WTC11 (cell line): ENCODE results near the gene ACYP2. TPM values are rescaled to one million over a fixed set of nuclear protein-coding genes. Genes with fewer than 3 reads are reported as not detected.
A peak's percentile ranks its signal among the peaks of the same experiment; 100 is the strongest.
"Not testable (repeated sequence)": the region's sequence is repeated elsewhere in the genome, so short reads cannot be mapped to it uniquely, and the experiment has no call there.

Experiments used
- ATAC-seq: fragments of 200-7000 bp; cut with Tn5 transposase; 2 replicates; pipeline ENCODE4 v1.10.0; 2021; ENCODE audit warnings: mild to moderate bottlenecking, moderate library complexity
- CTCF ChIA-PET: fragments of 300-600 bp; sonication (Branson Sonifier 250); formaldehyde crosslinking; loops from one replicate; lab custom pipeline; 2021; ENCODE audit warnings: antibody characterized with exemption; lab: Charles Lee
- POLR2A ChIA-PET: fragments of 350-600 bp; sonication (Branson Sonifier 250); formaldehyde crosslinking; loops from one replicate; lab custom pipeline; 2021; ENCODE audit warnings: antibody characterized with exemption; lab: Charles Lee
- DNase-seq: peaks from one replicate; pipeline ENCODE4 v3.0.0; 2021; ENCODE audit warnings: low spot score
- H3K27ac Mint-ChIP-seq: 2 replicates; pipeline ENCODE4 v1.8.0; 2021; ENCODE audit warnings: mixed read lengths
- H3K27me3 Mint-ChIP-seq: 2 replicates; pipeline ENCODE4 v1.8.0; 2021; ENCODE audit warnings: low read depth, mild to moderate bottlenecking, moderate library complexity, mixed read lengths
- H3K36me3 Mint-ChIP-seq: 2 replicates; pipeline ENCODE4 v1.8.0; 2021; ENCODE audit warnings: mixed read lengths
- H3K4me1 Mint-ChIP-seq: 2 replicates; pipeline ENCODE4 v1.8.0; 2022; ENCODE audit warnings: mixed read lengths
- H3K4me3 Mint-ChIP-seq: 2 replicates; pipeline ENCODE4 v1.8.0; 2021; ENCODE audit warnings: mild to moderate bottlenecking, moderate library complexity, mixed read lengths
- H3K9me3 Mint-ChIP-seq: 2 replicates; pipeline ENCODE4 v1.8.0; 2021; ENCODE audit warnings: mixed read lengths
- AR ChIP-seq: fragments of 250-450 bp; sonication (Bioruptor Pico); IDR thresholded peaks from 2 replicates; pipeline ENCODE4 v1.9.0; 2021; ENCODE audit warnings: mild to moderate bottlenecking
- ATF6 ChIP-seq: sonication (generic); formaldehyde crosslinking; IDR thresholded peaks from 2 replicates; pipeline ENCODE4 v1.8.1; 2023; ENCODE audit warnings: mild to moderate bottlenecking, missing genetic modification reagents
- NR1H2 ChIP-seq: sonication (generic); formaldehyde crosslinking; IDR thresholded peaks from 2 replicates; pipeline ENCODE4 v1.9.0; 2021; ENCODE audit warnings: mild to moderate bottlenecking, moderate library complexity, missing genetic modification reagents
- RORB ChIP-seq: fragments of 250-450 bp; sonication (Bioruptor Pico); IDR thresholded peaks from 2 replicates; pipeline ENCODE4 v1.9.0; 2021; ENCODE audit warnings: mild to moderate bottlenecking
- TCF7 ChIP-seq: sonication (generic); formaldehyde crosslinking; IDR thresholded peaks from 2 replicates; pipeline ENCODE4 v1.8.0; 2022; ENCODE audit warnings: mild to moderate bottlenecking, low read depth, missing genetic modification reagents, moderate library complexity
- USF1 ChIP-seq: sonication (generic); formaldehyde crosslinking; IDR thresholded peaks from 2 replicates; pipeline ENCODE4 v1.8.0; 2022; ENCODE audit warnings: mild to moderate bottlenecking, missing genetic modification reagents
- ZNF423 ChIP-seq: fragments of 250-450 bp; sonication (Bioruptor Pico); IDR thresholded peaks from 2 replicates; pipeline ENCODE4 v2.1.2; 2022; ENCODE audit warnings: mild to moderate bottlenecking, moderate library complexity
- ZNF425 ChIP-seq: fragments of 250-450 bp; sonication (Bioruptor Pico); conservative IDR thresholded peaks from 2 replicates; pipeline ENCODE4 v1.9.0; 2021; ENCODE audit warnings: mild to moderate bottlenecking
- total RNA-seq: library from RNA; stranded (reverse); gene quantifications from 3 replicates; pipeline ENCODE4 v1.2.3, GENCODE V29; 2021
- TF ChIP-seq, protein P1 (sequence below): fragments of 200-600 bp; IDR thresholded peaks from 2 replicates; pipeline ENCODE4 v1.8.0; 2022; ENCODE audit warnings: antibody characterized with exemption
- TF ChIP-seq, protein P2 (sequence below): sonication (generic); formaldehyde crosslinking; IDR thresholded peaks from 2 replicates; pipeline ENCODE4 v1.8.1; 2023; ENCODE audit warnings: mild to moderate bottlenecking, missing genetic modification reagents
- TF ChIP-seq, protein P3 (sequence below): sonication (generic); formaldehyde crosslinking; IDR thresholded peaks from 2 replicates; pipeline ENCODE4 v1.8.1; 2022; ENCODE audit warnings: low read depth, missing genetic modification reagents, borderline replicate concordance

The ACYP2 gene
- total RNA-seq, 1 experiment from 2014 or later = 4.4 TPM

GRCh38 chr2:54088719-54089118, 26.7 kb upstream of the ACYP2 start:
- Mint-ChIP-seq H3K36me3 (no peaks in the 10 kb centered on the region), H3K27me3 (no peaks in the 10 kb centered on the region), H3K9me3 (no peaks in the 10 kb centered on the region), H3K4me1 (peaks cover 14% of the 10 kb centered on the region), H3K4me3 (no peak overlapping the region), H3K27ac (no peak overlapping the region)
- ATAC-seq (no peak), DNase-seq (no peak)
- POLR2A ChIA-PET = no interaction called here
- no peak for TF ChIP-seq ZNF425 (CRISPR knock-in tag)
- TF ChIP-seq, protein P1, sequence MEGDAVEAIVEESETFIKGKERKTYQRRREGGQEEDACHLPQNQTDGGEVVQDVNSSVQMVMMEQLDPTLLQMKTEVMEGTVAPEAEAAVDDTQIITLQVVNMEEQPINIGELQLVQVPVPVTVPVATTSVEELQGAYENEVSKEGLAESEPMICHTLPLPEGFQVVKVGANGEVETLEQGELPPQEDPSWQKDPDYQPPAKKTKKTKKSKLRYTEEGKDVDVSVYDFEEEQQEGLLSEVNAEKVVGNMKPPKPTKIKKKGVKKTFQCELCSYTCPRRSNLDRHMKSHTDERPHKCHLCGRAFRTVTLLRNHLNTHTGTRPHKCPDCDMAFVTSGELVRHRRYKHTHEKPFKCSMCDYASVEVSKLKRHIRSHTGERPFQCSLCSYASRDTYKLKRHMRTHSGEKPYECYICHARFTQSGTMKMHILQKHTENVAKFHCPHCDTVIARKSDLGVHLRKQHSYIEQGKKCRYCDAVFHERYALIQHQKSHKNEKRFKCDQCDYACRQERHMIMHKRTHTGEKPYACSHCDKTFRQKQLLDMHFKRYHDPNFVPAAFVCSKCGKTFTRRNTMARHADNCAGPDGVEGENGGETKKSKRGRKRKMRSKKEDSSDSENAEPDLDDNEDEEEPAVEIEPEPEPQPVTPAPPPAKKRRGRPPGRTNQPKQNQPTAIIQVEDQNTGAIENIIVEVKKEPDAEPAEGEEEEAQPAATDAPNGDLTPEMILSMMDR = no peak
- TF ChIP-seq, protein P2, sequence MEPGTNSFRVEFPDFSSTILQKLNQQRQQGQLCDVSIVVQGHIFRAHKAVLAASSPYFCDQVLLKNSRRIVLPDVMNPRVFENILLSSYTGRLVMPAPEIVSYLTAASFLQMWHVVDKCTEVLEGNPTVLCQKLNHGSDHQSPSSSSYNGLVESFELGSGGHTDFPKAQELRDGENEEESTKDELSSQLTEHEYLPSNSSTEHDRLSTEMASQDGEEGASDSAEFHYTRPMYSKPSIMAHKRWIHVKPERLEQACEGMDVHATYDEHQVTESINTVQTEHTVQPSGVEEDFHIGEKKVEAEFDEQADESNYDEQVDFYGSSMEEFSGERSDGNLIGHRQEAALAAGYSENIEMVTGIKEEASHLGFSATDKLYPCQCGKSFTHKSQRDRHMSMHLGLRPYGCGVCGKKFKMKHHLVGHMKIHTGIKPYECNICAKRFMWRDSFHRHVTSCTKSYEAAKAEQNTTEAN (CRISPR knock-in tag) = no peak
- TF ChIP-seq NR1H2 (CRISPR knock-in tag) = no peak
- TF ChIP-seq RORB (CRISPR knock-in tag) = no peak
- TF ChIP-seq, protein P3, sequence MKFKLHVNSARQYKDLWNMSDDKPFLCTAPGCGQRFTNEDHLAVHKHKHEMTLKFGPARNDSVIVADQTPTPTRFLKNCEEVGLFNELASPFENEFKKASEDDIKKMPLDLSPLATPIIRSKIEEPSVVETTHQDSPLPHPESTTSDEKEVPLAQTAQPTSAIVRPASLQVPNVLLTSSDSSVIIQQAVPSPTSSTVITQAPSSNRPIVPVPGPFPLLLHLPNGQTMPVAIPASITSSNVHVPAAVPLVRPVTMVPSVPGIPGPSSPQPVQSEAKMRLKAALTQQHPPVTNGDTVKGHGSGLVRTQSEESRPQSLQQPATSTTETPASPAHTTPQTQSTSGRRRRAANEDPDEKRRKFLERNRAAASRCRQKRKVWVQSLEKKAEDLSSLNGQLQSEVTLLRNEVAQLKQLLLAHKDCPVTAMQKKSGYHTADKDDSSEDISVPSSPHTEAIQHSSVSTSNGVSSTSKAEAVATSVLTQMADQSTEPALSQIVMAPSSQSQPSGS (CRISPR knock-in tag) = no peak
- no peak for TF ChIP-seq USF1 (CRISPR knock-in tag)
- CTCF ChIA-PET = interaction anchor here (1.4 kb wide), 1 partner anchor 36 kb away, joined by 3 read pairs; no protein-coding TSS in a partner anchor

- POLR2A ChIA-PET = no interaction called here
- no peaks in the 10 kb centered on the region for H3K27me3 Mint-ChIP-seq
- H3K4me1 Mint-ChIP-seq = peaks cover 14% of the 10 kb centered on the region
- TF ChIP-seq TCF7 (no peak), ATF6 (CRISPR knock-in tag) (no peak)
- CTCF ChIA-PET = interaction anchor here (1.4 kb wide), 1 partner anchor 16 kb away, joined by 3 read pairs; no protein-coding TSS in a partner anchor
- ATAC-seq = no peak
- peaks cover 3% of the 10 kb centered on the region; the same call in 1 of the 2 replicates for H3K36me3 Mint-ChIP-seq
- no peak overlapping the region for H3K4me3 Mint-ChIP-seq
- peaks cover 4% of the 10 kb centered on the region for H3K9me3 Mint-ChIP-seq
- no peak overlapping the region for H3K27ac Mint-ChIP-seq
- DNase-seq = no peak
These were observed 24.8 kb upstream of the ACYP2 start for GRCh38 chr2:54090521-54091117.

- Mint-ChIP-seq H3K4me3 (no peak overlapping the region), H3K36me3 (peaks cover 10% of the 10 kb centered on the region), H3K4me1 (peaks cover 14% of the 10 kb centered on the region), H3K9me3 (peaks cover 10% of the 10 kb centered on the region), H3K27me3 (peaks cover 4% of the 10 kb centered on the region; the same call in 1 of the 2 replicates), H3K27ac (no peak overlapping the region)
- ATAC-seq = peak; percentile 73
- TF ChIP-seq AR (CRISPR knock-in tag) (no peak), ZNF423 (peak; percentile 29; the same call in 1 of the 2 replicates)
- no peak for DNase-seq
- ChIA-PET CTCF (interaction anchor here (0.9 to 1.6 kb wide), 2 partner anchors 14 to 746 kb away, joined by 3 to 6 read pairs; no protein-coding TSS in a partner anchor), POLR2A (interaction anchor here (0.5 to 1.2 kb wide), 2 partner anchors 11 to 21 kb away, joined by 3 to 5 read pairs; no protein-coding TSS in a partner anchor)
These were observed 22.5 kb upstream of the ACYP2 start for GRCh38 chr2:54092940-54093339.

- H3K4me3 Mint-ChIP-seq, POLR2A ChIA-PET, DNase-seq, CTCF ChIA-PET, H3K27me3 Mint-ChIP-seq, ATAC-seq, H3K36me3 Mint-ChIP-seq, H3K27ac Mint-ChIP-seq: not testable (repeated sequence)
- peaks cover 16% of the 10 kb centered on the region for H3K4me1 Mint-ChIP-seq
- peaks cover 10% of the 10 kb centered on the region for H3K9me3 Mint-ChIP-seq
These were observed 20.0 kb upstream of the ACYP2 start for GRCh38 chr2:54095406-54095805.

GRCh38 chr2:54096141-54096540, 19.3 kb upstream of the ACYP2 start:
- H3K27ac Mint-ChIP-seq, DNase-seq, CTCF ChIA-PET, H3K27me3 Mint-ChIP-seq, H3K4me3 Mint-ChIP-seq, POLR2A ChIA-PET, H3K36me3 Mint-ChIP-seq, ATAC-seq: not testable (repeated sequence)
- peaks cover 10% of the 10 kb centered on the region for H3K9me3 Mint-ChIP-seq
- peaks cover 10% of the 10 kb centered on the region for H3K4me1 Mint-ChIP-seq
